DND-41 (cell line): ENCODE data around the gene NDUFS7.

Source experiments
- ATAC-seq: fragments of 200-7000 bp; cut with Tn5 transposase; 3 replicates; pipeline ENCODE4 v1.9.1; 2021; ENCODE audit warnings: low read depth; ENCODE audit not compliant: insufficient read depth
- DNase-seq: peaks from one replicate; pipeline ENCODE4 v3.0.0-alpha.2; 2020
- H2AFZ ChIP-seq: 2 replicates; pipeline ENCODE4 v1.6.0; 2012; ENCODE audit warnings: low read depth, low read length
- H3K27ac ChIP-seq: 2 replicates; pipeline ENCODE4 v1.5.1; 2012; ENCODE audit warnings: low read length, inconsistent platforms
- H3K27me3 ChIP-seq: fragments of 200-600 bp; sonication (generic); 2 replicates; pipeline ENCODE4 v1.6.0; 2012; ENCODE audit warnings: low read length, mild to moderate bottlenecking, inconsistent platforms; ENCODE audit not compliant: insufficient read depth, poor library complexity
- H3K36me3 ChIP-seq: 2 replicates; pipeline ENCODE4 v1.5.1; 2012; ENCODE audit warnings: low read length, inconsistent platforms; ENCODE audit not compliant: insufficient read depth
- H3K4me1 ChIP-seq: 2 replicates; pipeline ENCODE4 v1.5.1; 2012; ENCODE audit warnings: mild to moderate bottlenecking, low read length; ENCODE audit not compliant: insufficient read depth
- H3K4me2 ChIP-seq: 2 replicates; pipeline ENCODE4 v1.6.0; 2012; ENCODE audit warnings: mild to moderate bottlenecking, moderate library complexity, low read length, inconsistent platforms; ENCODE audit not compliant: insufficient read depth
- H3K4me3 ChIP-seq, 2 experiments: fragments of 200-600 bp in 1 of 2; shearing (Covaris generic) in 1 of 2; 2 replicates each; pipeline ENCODE4 v1.5.1; 2012 to 2016; ENCODE audit warnings: inconsistent platforms in 2 of 2, low read length in 2 of 2, mild to moderate bottlenecking in 2 of 2, low read depth in 1 of 2, moderate library complexity in 1 of 2
- H3K79me2 ChIP-seq: 2 replicates; pipeline ENCODE4 v1.6.0; 2012; ENCODE audit warnings: low read length, inconsistent platforms; ENCODE audit not compliant: insufficient read depth
- H3K9ac ChIP-seq: 2 replicates; pipeline ENCODE4 v1.6.0; 2012; ENCODE audit warnings: low read depth, mild to moderate bottlenecking, inconsistent platforms, low read length, moderate library complexity
- H3K9me3 ChIP-seq: 2 replicates; pipeline ENCODE4 v1.5.1; 2012; ENCODE audit warnings: low read length, moderate library complexity, mild to moderate bottlenecking, inconsistent platforms; ENCODE audit not compliant: insufficient read depth, severe bottlenecking
- H4K20me1 ChIP-seq: 2 replicates; pipeline ENCODE4 v1.6.0; 2012; ENCODE audit warnings: low read length; ENCODE audit not compliant: insufficient read depth
- CTCF ChIP-seq: IDR thresholded peaks from 2 replicates; pipeline ENCODE4 v1.5.1; 2012; ENCODE audit warnings: borderline replicate concordance, low read length, moderate library complexity, mild to moderate bottlenecking; ENCODE audit not compliant: poor library complexity, severe bottlenecking; ENCODE audit errors: extremely low read depth
- EZH2 ChIP-seq: IDR thresholded peaks from 3 replicates; pipeline ENCODE4 v1.6.1; 2012; ENCODE audit warnings: borderline replicate concordance, low read depth, mild to moderate bottlenecking, moderate library complexity, low read length, inconsistent platforms; ENCODE audit not compliant: severe bottlenecking

Gene NDUFS7

GRCh38 chr19:1406774-1407527 lies 23.2 kb downstream of the NDUFS7 start:
- Histone ChIP-seq H3K79me2 (peaks cover 44% of the 10 kb centered on the region), H3K4me1 (peaks cover 53% of the 10 kb centered on the region), H3K4me3 (peak overlapping the region; percentile 23 to 61; a peak in 3 of 4 replicates), H3K27me3 (no peaks in the 10 kb centered on the region), H3K27ac (peak overlapping the region; percentile 83), H3K9me3 (no peaks in the 10 kb centered on the region), H2AFZ (peak overlapping the region; percentile 73), H3K9ac (peak overlapping the region; percentile 63), H3K36me3 (peaks cover 35% of the 10 kb centered on the region), H4K20me1 (peaks cover 36% of the 10 kb centered on the region), H3K4me2 (peak overlapping the region; percentile 70)
- ATAC-seq (peak; percentile 78), DNase-seq (peak; percentile 99)
- TF ChIP-seq CTCF = peak; percentile 68
- no peak for TF ChIP-seq EZH2

GRCh38 chr19:1407528-1408299 lies 24.0 kb downstream of the NDUFS7 start, which contains the start of gene DAZAP1:
Gene DAZAP1, plus strand, starts transcription at chr19:1407586. Its CDS starts 188 bp downstream, at chr19:1407774.
- ATAC-seq (peak; percentile 4; the same call in 2 of the 3 replicates), DNase-seq (peak; percentile 30)
- peaks cover 42% of the 10 kb centered on the region for H3K36me3 ChIP-seq
- peaks cover 44% of the 10 kb centered on the region for H4K20me1 ChIP-seq
- peak within 1 kb of the TSS; percentile 84 for H3K4me2 ChIP-seq
- H3K27ac ChIP-seq = peak within 1 kb of the TSS; percentile 83
- no peak for TF ChIP-seq CTCF
- no peak for TF ChIP-seq EZH2
- peaks cover 52% of the 10 kb centered on the region for H3K79me2 ChIP-seq
- H3K4me1 ChIP-seq = peaks cover 53% of the 10 kb centered on the region
- H3K9ac ChIP-seq = peak within 1 kb of the TSS; percentile 100
- H3K9me3 ChIP-seq = no peaks in the 10 kb centered on the region
- H3K4me3 ChIP-seq = peak within 1 kb of the TSS; percentile 37 to 61
- H3K27me3 ChIP-seq = no peaks in the 10 kb centered on the region
- peak within 1 kb of the TSS; percentile 73 for H2AFZ ChIP-seq

GRCh38 chr19:1408300-1409203 lies 24.8 kb downstream of the NDUFS7 start:
- H3K27me3 ChIP-seq = no peaks in the 10 kb centered on the region
- peaks cover 51% of the 10 kb centered on the region for H3K36me3 ChIP-seq
- H3K4me1 ChIP-seq = peaks cover 55% of the 10 kb centered on the region
- peak overlapping the region; percentile 100 for H3K9ac ChIP-seq
- peak overlapping the region; percentile 37 to 60 for H3K4me3 ChIP-seq
- peaks cover 61% of the 10 kb centered on the region for H3K79me2 ChIP-seq
- H2AFZ ChIP-seq = 0 out of 2 replicates have a peak overlapping the region, but pooled peaks have one; percentile 17
- peak; percentile 34 for ATAC-seq
- peak overlapping the region; percentile 57 for H3K27ac ChIP-seq
- no peak for TF ChIP-seq CTCF
- TF ChIP-seq EZH2 = no peak
- DNase-seq = peak; percentile 57
- peaks cover 52% of the 10 kb centered on the region for H4K20me1 ChIP-seq
- H3K4me2 ChIP-seq = peak overlapping the region; percentile 84
- no peaks in the 10 kb centered on the region for H3K9me3 ChIP-seq
